GM23338 (cell line): ENCODE results near the gene OPALIN.

Experiments used
- CREB1 ChIP-seq: fragments of 250-450 bp; sonication (Bioruptor Pico); IDR thresholded peaks from 2 replicates; pipeline ENCODE4 v1.5.0; 2020; ENCODE audit warnings: low read depth, mild to moderate bottlenecking, moderate library complexity
- EZH2 ChIP-seq: fragments of 200-600 bp; sonication (generic); IDR thresholded peaks from one replicate; pipeline ENCODE4 v1.8.0; 2017; ENCODE audit warnings: antibody characterized with exemption, mild to moderate bottlenecking, low read depth; ENCODE audit not compliant: unreplicated experiment
- EZH2phosphoT487 ChIP-seq: fragments of 200-600 bp; sonication (generic); IDR thresholded peaks from one replicate; pipeline ENCODE4 v1.8.1; 2018; ENCODE audit warnings: antibody characterized with exemption; ENCODE audit not compliant: unreplicated experiment
- JUNB ChIP-seq: IDR thresholded peaks from one replicate; pipeline ENCODE4 v1.6.1; 2016; ENCODE audit warnings: antibody characterized with exemption; ENCODE audit not compliant: unreplicated experiment
- POLR2AphosphoS5 ChIP-seq: IDR thresholded peaks from 2 replicates; pipeline ENCODE4 v1.6.1; 2016; ENCODE audit warnings: antibody characterized with exemption, low read depth
- TF ChIP-seq, protein P1 (sequence below), 2 experiments: fragments of 200-600 bp in 1 of 2; sonication (generic) in 1 of 2; conservative IDR thresholded peaks; 2 replicates each; pipeline versions ENCODE4 v1.5.1 to v1.6.1; 2016 to 2017; ENCODE audit warnings: antibody characterized with exemption in 2 of 2, low read depth in 2 of 2, mild to moderate bottlenecking in 2 of 2, moderate library complexity in 1 of 2

DNA sequence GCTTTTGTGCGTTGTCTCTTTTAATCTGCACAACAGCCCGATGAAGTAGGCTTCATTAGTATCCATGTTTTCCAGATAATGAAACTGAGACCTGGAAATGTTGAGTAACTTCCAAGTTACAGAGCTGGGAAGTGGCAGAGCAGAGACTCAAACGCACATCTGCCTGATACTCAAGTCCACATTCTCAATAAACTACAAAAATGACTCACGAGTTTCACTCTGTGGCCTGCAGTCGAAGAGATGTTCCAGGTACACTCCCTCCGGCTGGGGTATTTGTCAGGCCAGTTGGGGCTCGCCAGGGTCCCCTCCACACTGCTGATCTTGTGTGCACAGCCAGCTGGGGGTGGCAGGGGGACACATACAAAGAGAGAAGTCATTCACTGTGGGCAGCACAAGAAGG, 17.7 kb upstream of the OPALIN start:
- no peak for TF ChIP-seq POLR2AphosphoS5
- no peak for TF ChIP-seq EZH2phosphoT487
- TF ChIP-seq, protein P1, sequence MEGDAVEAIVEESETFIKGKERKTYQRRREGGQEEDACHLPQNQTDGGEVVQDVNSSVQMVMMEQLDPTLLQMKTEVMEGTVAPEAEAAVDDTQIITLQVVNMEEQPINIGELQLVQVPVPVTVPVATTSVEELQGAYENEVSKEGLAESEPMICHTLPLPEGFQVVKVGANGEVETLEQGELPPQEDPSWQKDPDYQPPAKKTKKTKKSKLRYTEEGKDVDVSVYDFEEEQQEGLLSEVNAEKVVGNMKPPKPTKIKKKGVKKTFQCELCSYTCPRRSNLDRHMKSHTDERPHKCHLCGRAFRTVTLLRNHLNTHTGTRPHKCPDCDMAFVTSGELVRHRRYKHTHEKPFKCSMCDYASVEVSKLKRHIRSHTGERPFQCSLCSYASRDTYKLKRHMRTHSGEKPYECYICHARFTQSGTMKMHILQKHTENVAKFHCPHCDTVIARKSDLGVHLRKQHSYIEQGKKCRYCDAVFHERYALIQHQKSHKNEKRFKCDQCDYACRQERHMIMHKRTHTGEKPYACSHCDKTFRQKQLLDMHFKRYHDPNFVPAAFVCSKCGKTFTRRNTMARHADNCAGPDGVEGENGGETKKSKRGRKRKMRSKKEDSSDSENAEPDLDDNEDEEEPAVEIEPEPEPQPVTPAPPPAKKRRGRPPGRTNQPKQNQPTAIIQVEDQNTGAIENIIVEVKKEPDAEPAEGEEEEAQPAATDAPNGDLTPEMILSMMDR (conservative IDR thresholded peaks at IDR 0.05; ENCODE audit: low read depth in 2 of 2), result no peak
- no peak for TF ChIP-seq EZH2
- TF ChIP-seq JUNB, result no peak
- TF ChIP-seq CREB1 (CRISPR knock-in tag), result no peak
